ENCODE data around the gene PI3. TPM values are rescaled to one million over a fixed set of nuclear protein-coding genes. Genes with fewer than 3 reads are reported as not detected.

PI3 gene
- total and polyA plus RNA-seq, 2 of the 8 experiments (the other 6 are each of a cell fraction or from before 2014, with no cell fraction given): not detected

DNA sequence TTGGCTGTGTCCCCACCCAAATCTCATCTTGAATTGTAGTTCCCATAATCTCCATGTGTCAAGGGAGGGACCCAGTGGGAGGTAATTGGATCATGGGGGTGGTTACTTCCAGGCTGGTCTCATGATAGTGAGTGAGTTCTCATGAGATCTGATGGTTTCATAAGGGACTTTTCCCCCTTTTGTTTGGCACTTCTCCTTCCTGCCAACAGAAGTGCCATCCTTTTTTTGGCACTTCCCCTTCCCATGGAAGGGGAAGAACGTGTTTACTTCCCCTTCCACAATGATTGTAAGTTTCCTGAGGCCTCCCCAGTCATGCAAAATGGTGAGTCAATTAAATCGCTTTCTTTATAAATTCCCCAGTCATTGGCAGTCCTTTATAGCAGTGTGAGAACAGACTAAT, 18.0 kb upstream of the PI3 start:
- Histone ChIP-seq H3K27ac (ENCODE audit: low read depth, low read length) (no peak overlapping the region), H3K79me1 (ENCODE audit: low read depth, low read length) (no peaks in the 10 kb centered on the region), H2BK15ac (ENCODE audit: low read length) (no peak overlapping the region), H2AFZ (ENCODE audit: low read length) (no peak overlapping the region), H2BK12ac (ENCODE audit: low read depth, low read length) (no peak overlapping the region), H3K4ac (replicated peaks; ENCODE audit: insufficient read length, low read depth, low read length) (no peak overlapping the region), H3K23ac (ENCODE audit: insufficient read length) (no peak overlapping the region), H3K36me3 (ENCODE audit: control insufficient read depth in 2 of 4, insufficient read depth in 4 of 4, low read length in 3 of 4) (no peaks in the 10 kb centered on the region), H2BK5ac (ENCODE audit: low read depth, low read length) (no peak overlapping the region), H3K4me3 (ENCODE audit: extremely low read depth in 1 of 4, insufficient read depth in 2 of 4, low read depth in 3 of 4, low read length in 4 of 4) (no peak overlapping the region), H3K56ac (replicated peaks; ENCODE audit: insufficient read length, low read depth, low read length) (no peak overlapping the region), H4K91ac (replicated peaks; ENCODE audit: insufficient read length, low read length) (no peak overlapping the region), H3K23me2 (ENCODE audit: low read depth, low read length) (no peaks in the 10 kb centered on the region), H2AK5ac (ENCODE audit: low read depth, low read length) (no peak overlapping the region), H2BK20ac (ENCODE audit: low read length) (no peak overlapping the region), H4K20me1 (replicated peaks in 1 of 2; ENCODE audit: control insufficient read depth in 1 of 2, insufficient read depth in 2 of 2, low read length in 2 of 2) (no peaks in the 10 kb centered on the region), H3K79me2 (ENCODE audit: control insufficient read depth in 1 of 2, insufficient read depth in 2 of 2, low read length in 2 of 2) (no peaks in the 10 kb centered on the region), H4K8ac (ENCODE audit: extremely low read depth, insufficient read depth, low read length) (no peak overlapping the region), H3K9ac (replicated peaks in 1 of 4; ENCODE audit: extremely low read depth in 1 of 4, low read depth in 3 of 4, low read length in 3 of 4) (no peak overlapping the region), H3K9me3 (ENCODE audit: insufficient read depth in 2 of 2, low read depth in 1 of 2, low read length in 1 of 2) (no peaks in the 10 kb centered on the region; a peak in 1 of 4 replicates), H2BK120ac (replicated peaks; ENCODE audit: low read depth, low read length) (no peak overlapping the region), H3K27me3 (replicated peaks in 1 of 4; ENCODE audit: control insufficient read depth in 3 of 4, extremely low read depth in 1 of 4, insufficient read depth in 3 of 4, low read length in 3 of 4) (peaks cover 0 to 1% (median 0%) of the 10 kb centered on the region in 4 experiments; a peak in 1 of 7 replicates), H3K4me1 (replicated peaks in 1 of 4; ENCODE audit: control insufficient read depth in 3 of 4, insufficient read depth in 4 of 4, low read length in 3 of 4) (no peaks in the 10 kb centered on the region), H4K5ac (ENCODE audit: insufficient read length, low read depth, low read length) (no peak overlapping the region), H3K14ac (ENCODE audit: insufficient read length) (no peak overlapping the region), H3K18ac (ENCODE audit: extremely low read depth, low read length) (no peak overlapping the region), H3K4me2 (ENCODE audit: insufficient read depth in 1 of 2, low read depth in 2 of 2, low read length in 2 of 2) (no peak overlapping the region)
- DNase-seq (ENCODE audit: low read depth in 1 of 2, low spot score in 2 of 2) (no peak), FAIRE-seq (no peak)
- TF ChIP-seq SIN3A (conservative IDR thresholded peaks at IDR 0.05 in 1 of 2, IDR thresholded peaks at IDR 0.05 in 1 of 2; ENCODE audit: low read depth in 1 of 2, low read length in 2 of 2) (no peak), ASH2L (IDR thresholded peaks at IDR 0.05; ENCODE audit: low read length) (no peak), BACH1 (IDR thresholded peaks at IDR 0.05; ENCODE audit: low read length) (no peak), KDM4A (IDR thresholded peaks at IDR 0.05; ENCODE audit: low read depth, low read length, severe bottlenecking) (no peak), CHD2 (IDR thresholded peaks at IDR 0.05; ENCODE audit: low read length) (no peak), SIX5 (IDR thresholded peaks at IDR 0.05; ENCODE audit: low read depth, low read length) (no peak), PHF8 (conservative IDR thresholded peaks at IDR 0.05; ENCODE audit: low read depth, low read length) (no peak), JUN (IDR thresholded peaks at IDR 0.05; ENCODE audit: low read depth, low read length) (no peak)
- TF ChIP-seq, protein P1, sequence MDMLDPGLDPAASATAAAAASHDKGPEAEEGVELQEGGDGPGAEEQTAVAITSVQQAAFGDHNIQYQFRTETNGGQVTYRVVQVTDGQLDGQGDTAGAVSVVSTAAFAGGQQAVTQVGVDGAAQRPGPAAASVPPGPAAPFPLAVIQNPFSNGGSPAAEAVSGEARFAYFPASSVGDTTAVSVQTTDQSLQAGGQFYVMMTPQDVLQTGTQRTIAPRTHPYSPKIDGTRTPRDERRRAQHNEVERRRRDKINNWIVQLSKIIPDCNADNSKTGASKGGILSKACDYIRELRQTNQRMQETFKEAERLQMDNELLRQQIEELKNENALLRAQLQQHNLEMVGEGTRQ (IDR thresholded peaks at IDR 0.05; ENCODE audit: low read length): no peak
- 79% methylated on average over 2 of the region's 2 CpGs; no CpG with 5 or more reads in 1 of the 2 experiments for WGBS, 2 experiments (ENCODE audit: extremely low coverage in 1 of 2, insufficient coverage in 1 of 2, insufficient read length in 1 of 2, insufficient replicate concordance in 2 of 2, low coverage in 1 of 2, low lambda C conversion rate in 2 of 2, missing lambda C conversion rate in 1 of 2)
- POLR2A ChIA-PET (ENCODE audit: partially characterized antibody): no interaction called here
- CTCF ChIA-PET (ENCODE audit: partially characterized antibody): interaction anchor here (0.7 to 1.8 kb wide), 3 partner anchors 18 to 135 kb away, joined by 3 to 14 read pairs (median 4); no protein-coding TSS in a partner anchor
